Breast epithelium (tissue), 4 donors: ENCODE measurements around the gene CRTAC1. TPM values are rescaled to one million over a fixed set of nuclear protein-coding genes. Genes with fewer than 3 reads are reported as not detected.

Experiments
- DNase-seq, 2 donors: peaks; one replicate each; pipeline ENCODE4 v3.0.0-alpha.2; 2019; ENCODE audit warnings: low spot score in 2 of 2
- H3K27ac ChIP-seq, 2 donors: fragments of 200-600 bp; sonication (generic) in 1 of 2; one replicate each; pipeline ENCODE4 v1.5.1; 2016 to 2019; ENCODE audit warnings: mild to moderate bottlenecking in 1 of 2
- H3K27me3 ChIP-seq, 2 donors: fragments of 200-600 bp; sonication (generic) in 1 of 2; one replicate each; pipeline versions ENCODE4 v1.5.1 to v1.6.0; 2017 to 2019; ENCODE audit warnings: control low read depth in 1 of 2, mild to moderate bottlenecking in 1 of 2
- H3K36me3 ChIP-seq: fragments of 200-600 bp; one replicate; pipeline ENCODE4 v1.5.1; 2019
- H3K4me1 ChIP-seq, 2 donors: fragments of 200-600 bp; sonication (generic); one replicate each; pipeline ENCODE4 v1.5.1; 2016 to 2019; ENCODE audit warnings: control low read depth in 1 of 2
- H3K4me3 ChIP-seq, 3 donors: fragments of 200-600 bp; sonication (generic); 1 replicate in 2 of 3; 2 replicates in 1 of 3; pipeline ENCODE4 v1.5.1; 2016 to 2019; ENCODE audit warnings: mild to moderate bottlenecking in 3 of 3, moderate library complexity in 2 of 3
- H3K9me3 ChIP-seq, 2 donors: fragments of 200-600 bp; sonication (generic) in 1 of 2; one replicate each; pipeline ENCODE4 v1.5.1; 2016 to 2019; ENCODE audit warnings: control low read depth in 1 of 2
- CTCF ChIP-seq, 3 donors: fragments of 450-650 bp; IDR thresholded peaks; one replicate each; pipeline ENCODE4 v1.5.1; 2016 to 2017; ENCODE audit warnings: antibody characterized with exemption in 3 of 3, mild to moderate bottlenecking in 3 of 3, moderate library complexity in 3 of 3
- POLR2A ChIP-seq: fragments of 450-650 bp; IDR thresholded peaks from one replicate; pipeline ENCODE4 v1.6.1; 2016; ENCODE audit warnings: antibody characterized with exemption, mild to moderate bottlenecking, moderate library complexity
- POLR2AphosphoS5 ChIP-seq, 3 donors: sonication (generic); formaldehyde crosslinking; IDR thresholded peaks; one replicate each; pipeline ENCODE4 v1.6.1; 2017; ENCODE audit warnings: antibody characterized with exemption in 3 of 3
- intact Hi-C: fragments of 100-400 bp; cut with DNase I; formaldehyde crosslinking; loops from one replicate; pipeline ENCODE4 v1.15.1; 2023; ENCODE audit warnings: low total_unique reads
- total RNA-seq, 3 donors: library from RNA; depleted of rRNA; stranded (reverse); fragments of >200 nt; gene quantifications; one replicate each; pipeline ENCODE4 v1.1.0, GENCODE V29; 2016

CRTAC1 gene
- total RNA-seq, 3 donors from 2014 or later, result 1.6 to 4.7 (median 1.9) TPM

- Histone ChIP-seq H3K9me3 (no peaks in the 10 kb centered on the region), H3K27ac (no peak overlapping the region), H3K4me1 (no peaks in the 10 kb centered on the region), H3K4me3 (no peak overlapping the region), H3K36me3 (no peaks in the 10 kb centered on the region), H3K27me3 (peaks cover 0 to 36% of the 10 kb centered on the region in 2 donors)
- intact Hi-C loops, result no loop called here
- no peak for DNase-seq
- TF ChIP-seq CTCF (IDR thresholded peaks at IDR 0.05) (no peak), POLR2A (no peak), POLR2AphosphoS5 (IDR thresholded peaks at IDR 0.05) (no peak)
Measured at GRCh38 chr10:97974100-97974499, 56.3 kb downstream of the CRTAC1 start.

- no peak overlapping the region for H3K4me3 ChIP-seq
- TF ChIP-seq POLR2A, result no peak
- TF ChIP-seq CTCF (IDR thresholded peaks at IDR 0.05), result no peak
- no peak for TF ChIP-seq POLR2AphosphoS5 (IDR thresholded peaks at IDR 0.05)
Measured at GRCh38 chr10:97969538-97970079, 60.8 kb downstream of the CRTAC1 start.

GRCh38 chr10:97964748-97965147 lies 65.7 kb downstream of the CRTAC1 start:
- no peaks in the 10 kb centered on the region for H3K36me3 ChIP-seq
- no peak for TF ChIP-seq CTCF (IDR thresholded peaks at IDR 0.05)
- no peak for TF ChIP-seq POLR2AphosphoS5 (IDR thresholded peaks at IDR 0.05)
- no peak for TF ChIP-seq POLR2A
- H3K9me3 ChIP-seq, result no peaks in the 10 kb centered on the region
- H3K4me3 ChIP-seq, result no peak overlapping the region
- no peak for DNase-seq
- intact Hi-C loops, result no loop called here
- H3K27me3 ChIP-seq, result peaks cover 0 to 8% of the 10 kb centered on the region in 2 donors
- no peaks in the 10 kb centered on the region for H3K4me1 ChIP-seq
- H3K27ac ChIP-seq, result no peak overlapping the region

More at GRCh38 chr10:97969538-97970079, 60.8 kb downstream of the CRTAC1 start:
- peaks cover 0 to 4% of the 10 kb centered on the region in 2 donors for H3K27me3 ChIP-seq
- no peaks in the 10 kb centered on the region for H3K4me1 ChIP-seq
- no peaks in the 10 kb centered on the region for H3K9me3 ChIP-seq
- intact Hi-C loops, result no loop called here
- no peak for DNase-seq
- H3K36me3 ChIP-seq, result no peaks in the 10 kb centered on the region
- H3K27ac ChIP-seq, result no peak overlapping the region

- intact Hi-C loops, result no loop called here
- Histone ChIP-seq H3K36me3 (no peaks in the 10 kb centered on the region), H3K4me3 (no peak overlapping the region), H3K4me1 (no peaks in the 10 kb centered on the region), H3K9me3 (no peaks in the 10 kb centered on the region), H3K27me3 (peaks cover 0 to 8% of the 10 kb centered on the region in 2 donors), H3K27ac (no peak overlapping the region)
- DNase-seq, result no peak
- no peak for TF ChIP-seq POLR2AphosphoS5 (IDR thresholded peaks at IDR 0.05)
- no peak for TF ChIP-seq POLR2A
- no peak for TF ChIP-seq CTCF (IDR thresholded peaks at IDR 0.05)
Measured at GRCh38 chr10:97961945-97962344, 68.5 kb downstream of the CRTAC1 start.

GRCh38 chr10:97960269-97961056 lies 70.0 kb downstream of the CRTAC1 start:
- no peak for TF ChIP-seq POLR2A
- TF ChIP-seq CTCF (IDR thresholded peaks at IDR 0.05), result no peak
- no peak for TF ChIP-seq POLR2AphosphoS5 (IDR thresholded peaks at IDR 0.05)
- H3K4me1 ChIP-seq, result no peaks in the 10 kb centered on the region
- no peaks in the 10 kb centered on the region for H3K36me3 ChIP-seq
- peaks cover 0 to 8% of the 10 kb centered on the region in 2 donors for H3K27me3 ChIP-seq
- intact Hi-C loops, result no loop called here
- H3K4me3 ChIP-seq, result no peak overlapping the region
- H3K27ac ChIP-seq, result no peak overlapping the region
- DNase-seq, result no peak
- no peaks in the 10 kb centered on the region for H3K9me3 ChIP-seq
